Upper lobe of left lung (tissue), 6 donors: ENCODE results near the gene CMIP. TPM values are rescaled to one million over a fixed set of nuclear protein-coding genes. Genes with fewer than 3 reads are reported as not detected.

ENCODE experiments used
- ATAC-seq, 2 donors: fragments of 200-7000 bp; cut with Tn5 transposase; one replicate each; pipeline ENCODE4 v1.9.1; 2022; ENCODE audit warnings: mild to moderate bottlenecking in 2 of 2, moderate library complexity in 2 of 2; ENCODE audit not compliant: low FRiP score in 2 of 2
- DNase-seq, 2 donors: peaks; one replicate each; pipeline ENCODE4 v3.0.0-alpha.2; 2019 to 2020
- H3K27ac ChIP-seq, 4 donors: fragments of 200-600 bp; sonication (generic); one replicate each; pipeline ENCODE4 v1.5.1; 2016 to 2019
- H3K27me3 ChIP-seq, 4 donors: fragments of 200-600 bp; sonication (generic); one replicate each; pipeline ENCODE4 v1.5.1; 2017 to 2019
- H3K36me3 ChIP-seq, 4 donors: fragments of 200-600 bp; sonication (generic); one replicate each; pipeline ENCODE4 v1.5.1; 2016 to 2019
- H3K4me1 ChIP-seq, 4 donors: fragments of 200-600 bp; sonication (generic); one replicate each; pipeline ENCODE4 v1.5.1; 2018 to 2019
- H3K4me3 ChIP-seq, 4 donors: fragments of 200-600 bp; sonication (generic); one replicate each; pipeline ENCODE4 v1.5.1; 2017 to 2019; ENCODE audit warnings: mild to moderate bottlenecking in 2 of 4, moderate library complexity in 1 of 4
- H3K9me3 ChIP-seq, 4 donors: fragments of 200-600 bp; sonication (generic); one replicate each; pipeline ENCODE4 v1.5.1; 2018 to 2019
- CTCF ChIP-seq, 6 experiments: fragments of 450-650 bp in 4 of 6; fragments of 200-600 bp in 2 of 6; sonication (generic) in 2 of 6; IDR thresholded peaks; one replicate each; pipeline ENCODE4 v1.5.1; 2016 to 2019; ENCODE audit warnings: antibody characterized with exemption in 6 of 6
- EP300 ChIP-seq, 4 donors: sonication (generic); formaldehyde crosslinking; IDR thresholded peaks; one replicate each; pipeline ENCODE4 v1.5.1; 2017; ENCODE audit warnings: antibody characterized with exemption in 4 of 4, control low read depth in 2 of 4
- POLR2A ChIP-seq, 4 donors: fragments of 450-650 bp; IDR thresholded peaks; one replicate each; pipeline ENCODE4 v1.5.1; 2016 to 2017; ENCODE audit warnings: antibody characterized with exemption in 4 of 4, mild to moderate bottlenecking in 2 of 4
- POLR2AphosphoS5 ChIP-seq, 2 donors: sonication (generic); formaldehyde crosslinking; IDR thresholded peaks; one replicate each; pipeline ENCODE4 v1.5.1; 2017; ENCODE audit warnings: antibody characterized with exemption in 2 of 2
- WGBS, 2 donors: methylation state at CpG; one replicate each; pipeline ENCODE4 v1.1.5; 2017 to 2018; 5-methylcytosine and 5-hydroxymethylcytosine counted together
- total RNA-seq, 6 donors: library from RNA; depleted of rRNA in 4 of 6; stranded (reverse); fragments of >200 nt in 4 of 6; gene quantifications; one replicate each; pipeline versions ENCODE4 v1.1.0 to v1.2.1, GENCODE V29; 2016 to 2021
- donor health status: DM: no; HTN: no; CAD: no; lungs with moderate emphysema.
- donor health status: DM: no; HTN: yes; CAD: no; lungs with severe emphysema.

The CMIP gene
- total RNA-seq, 6 donors from 2014 or later = 48.3 to 109 (median 67.6) TPM

GRCh38 chr16:81570151-81570846 lies 125.7 kb downstream of the CMIP start:
- Histone ChIP-seq H3K27ac (no peak overlapping the region), H3K4me3 (no peak overlapping the region), H3K4me1 (peaks cover 0 to 15% (median 3%) of the 10 kb centered on the region in 4 donors), H3K27me3 (no peaks in the 10 kb centered on the region), H3K9me3 (no peaks in the 10 kb centered on the region), H3K36me3 (no peaks in the 10 kb centered on the region)
- DNase-seq (no peak), ATAC-seq (no peak)
- WGBS, 2 donors = 75 to 91% methylated on average over 18 of the region's 18 CpGs
- TF ChIP-seq POLR2AphosphoS5 (IDR thresholded peaks at IDR 0.05) (no peak), EP300 (IDR thresholded peaks at IDR 0.05) (no peak), CTCF (IDR thresholded peaks at IDR 0.05) (no peak), POLR2A (IDR thresholded peaks at IDR 0.05) (no peak)

DNA sequence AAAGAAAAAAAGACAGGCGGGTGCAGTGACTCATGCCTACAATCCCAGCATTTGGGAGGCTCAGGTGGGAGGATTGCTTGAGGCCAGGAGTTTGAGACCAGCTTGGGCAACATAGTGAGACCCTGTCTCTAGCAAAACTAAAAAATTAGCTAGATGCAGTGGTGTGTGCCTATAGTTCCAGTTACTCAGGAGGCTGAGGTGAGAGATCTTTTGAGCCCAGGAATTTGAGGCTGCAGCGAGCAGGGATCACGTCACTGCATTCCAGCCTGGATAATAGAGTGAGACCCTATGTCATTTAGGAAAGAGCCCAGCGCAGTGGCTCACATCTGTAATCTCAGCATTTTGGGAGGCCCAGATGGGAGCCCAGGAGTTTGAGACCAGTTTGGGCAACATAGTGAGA lies 126.6 kb downstream of the CMIP start:
- no peak overlapping the region for H3K4me3 ChIP-seq
- DNase-seq (no peak), ATAC-seq (no peak)
- WGBS, 2 donors = 96 to 97% methylated on average over 4 of the region's 4 CpGs
- H3K4me1 ChIP-seq = peaks cover 0 to 19% (median 3%) of the 10 kb centered on the region in 4 donors
- H3K27ac ChIP-seq = no peak overlapping the region
- no peak for TF ChIP-seq EP300 (IDR thresholded peaks at IDR 0.05)
- no peaks in the 10 kb centered on the region for H3K27me3 ChIP-seq
- no peaks in the 10 kb centered on the region for H3K36me3 ChIP-seq
- no peaks in the 10 kb centered on the region for H3K9me3 ChIP-seq

- WGBS, 2 donors = 68 to 84% methylated on average over 19 to 24 of the region's 24 CpGs
- no peak for TF ChIP-seq POLR2A (IDR thresholded peaks at IDR 0.05)
- TF ChIP-seq POLR2AphosphoS5 (IDR thresholded peaks at IDR 0.05) = no peak
- TF ChIP-seq EP300 (IDR thresholded peaks at IDR 0.05) = no peak
- TF ChIP-seq CTCF (IDR thresholded peaks at IDR 0.05) = no peak
- H3K27ac ChIP-seq = no peak overlapping the region
- H3K4me3 ChIP-seq = no peak overlapping the region
- no peaks in the 10 kb centered on the region for H3K36me3 ChIP-seq
- H3K9me3 ChIP-seq = no peaks in the 10 kb centered on the region
- DNase-seq (no peak), ATAC-seq (no peak)
- no peaks in the 10 kb centered on the region for H3K27me3 ChIP-seq
- H3K4me1 ChIP-seq = peaks cover 0 to 19% (median 3%) of the 10 kb centered on the region in 4 donors
These were observed 127.2 kb downstream of the CMIP start for GRCh38 chr16:81571592-81572385.

GRCh38 chr16:81572386-81573144 lies 128.0 kb downstream of the CMIP start:
- Histone ChIP-seq H3K4me3 (no peak overlapping the region), H3K9me3 (no peaks in the 10 kb centered on the region), H3K27ac (no peak overlapping the region), H3K36me3 (no peaks in the 10 kb centered on the region), H3K27me3 (no peaks in the 10 kb centered on the region), H3K4me1 (peaks cover 0 to 19% (median 3%) of the 10 kb centered on the region in 4 donors)
- no peak for ATAC-seq
- 88 to 94% methylated on average over 12 to 20 of the region's 20 CpGs for WGBS, 2 donors
- peak in 1 of 2 donors; percentile 64 for DNase-seq
- TF ChIP-seq CTCF (IDR thresholded peaks at IDR 0.05) = no peak

DNA sequence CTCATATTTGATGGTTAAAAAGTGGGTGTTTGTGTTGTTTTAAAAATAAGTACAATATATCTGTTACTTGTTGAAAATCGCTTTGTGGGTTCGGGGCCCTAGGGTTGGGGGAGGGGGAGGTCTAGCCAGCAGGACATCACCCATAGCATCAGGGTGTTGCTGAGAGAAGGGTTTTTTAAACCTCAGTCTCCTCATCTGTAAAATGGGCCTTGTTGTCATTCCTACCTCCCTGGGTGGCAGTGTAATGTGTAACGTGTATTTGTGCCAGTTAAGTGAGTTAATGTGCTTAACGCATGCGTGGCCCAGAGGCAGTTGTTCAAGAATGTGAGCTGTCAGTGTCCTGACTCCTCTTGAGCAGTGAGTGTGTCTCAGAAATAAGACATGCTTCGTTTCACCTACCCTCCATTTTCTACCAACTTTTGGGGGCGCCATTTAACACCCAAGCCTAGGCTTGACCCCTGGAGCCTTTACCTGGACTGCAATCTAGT lies 129.0 kb downstream of the CMIP start:
- TF ChIP-seq POLR2A (IDR thresholded peaks at IDR 0.05) (no peak), CTCF (IDR thresholded peaks at IDR 0.05) (no peak), POLR2AphosphoS5 (IDR thresholded peaks at IDR 0.05) (no peak), EP300 (IDR thresholded peaks at IDR 0.05) (no peak)
- WGBS, 2 donors = 93 to 98% methylated on average over 7 of the region's 7 CpGs
- Histone ChIP-seq H3K9me3 (no peaks in the 10 kb centered on the region), H3K4me1 (peaks cover 0 to 13% (median 1%) of the 10 kb centered on the region in 4 donors), H3K27me3 (no peaks in the 10 kb centered on the region), H3K36me3 (no peaks in the 10 kb centered on the region), H3K27ac (no peak overlapping the region), H3K4me3 (no peak overlapping the region)
- ATAC-seq (no peak), DNase-seq (no peak)
